ENCODE results near the gene SLC25A24.
"Not testable (repeated sequence)": the region's sequence is repeated elsewhere in the genome, so short reads cannot be mapped to it uniquely, and the experiment has no call there.

Gene SLC25A24

GRCh38 chr1:108199201-108199691 lies 897 bp downstream of the SLC25A24 start:
- DNase-seq (ENCODE audit: extremely low read depth in 1 of 2, low read depth in 1 of 2) = no peak

GRCh38 chr1:108194051-108194450 lies 6.1 kb downstream of the SLC25A24 start:
- no peak for DNase-seq (ENCODE audit: extremely low read depth in 1 of 2, low read depth in 1 of 2)

GRCh38 chr1:108193333-108193732 lies 6.8 kb downstream of the SLC25A24 start:
- no peak for DNase-seq (ENCODE audit: extremely low read depth in 1 of 2, low read depth in 1 of 2)

- DNase-seq (ENCODE audit: extremely low read depth in 1 of 2, low read depth in 1 of 2) = no peak
Measured at GRCh38 chr1:108192581-108192980, 7.6 kb downstream of the SLC25A24 start.

- no peak for DNase-seq (ENCODE audit: extremely low read depth in 1 of 2, low read depth in 1 of 2)
Measured at GRCh38 chr1:108190686-108191416, 9.3 kb downstream of the SLC25A24 start.

- no peak for DNase-seq (ENCODE audit: extremely low read depth in 1 of 2, low read depth in 1 of 2)
Measured at GRCh38 chr1:108190001-108190634, 10.0 kb downstream of the SLC25A24 start.

GRCh38 chr1:108188801-108189200 lies 11.3 kb downstream of the SLC25A24 start:
- DNase-seq (ENCODE audit: extremely low read depth in 1 of 2, low read depth in 1 of 2) = no peak

GRCh38 chr1:108182959-108183700 lies 17.0 kb downstream of the SLC25A24 start:
- no peak for DNase-seq (ENCODE audit: extremely low read depth in 1 of 2, low read depth in 1 of 2)

GRCh38 chr1:108179018-108179417 lies 21.1 kb downstream of the SLC25A24 start:
- DNase-seq (ENCODE audit: extremely low read depth in 1 of 2, low read depth in 1 of 2) = no peak

- DNase-seq (ENCODE audit: extremely low read depth in 1 of 2, low read depth in 1 of 2) = not testable (repeated sequence)
Measured at GRCh38 chr1:108162409-108162808, 37.7 kb downstream of the SLC25A24 start.

- not testable (repeated sequence) for DNase-seq (ENCODE audit: extremely low read depth in 1 of 2, low read depth in 1 of 2)
Measured at GRCh38 chr1:108159951-108160350, 40.2 kb downstream of the SLC25A24 start.

GRCh38 chr1:108158893-108159453 lies 41.2 kb downstream of the SLC25A24 start:
- no peak for DNase-seq (ENCODE audit: extremely low read depth in 1 of 2, low read depth in 1 of 2)

GRCh38 chr1:108154314-108154713 lies 45.8 kb downstream of the SLC25A24 start:
- no peak for DNase-seq (ENCODE audit: extremely low read depth in 1 of 2, low read depth in 1 of 2)

- DNase-seq (ENCODE audit: extremely low read depth in 1 of 2, low read depth in 1 of 2) = no peak
Measured at GRCh38 chr1:108152782-108153222, 47.3 kb downstream of the SLC25A24 start.

- no peak for DNase-seq (ENCODE audit: extremely low read depth in 1 of 2, low read depth in 1 of 2)
Measured at GRCh38 chr1:108151548-108151947, 48.6 kb downstream of the SLC25A24 start.

GRCh38 chr1:108149796-108150467 lies 50.2 kb downstream of the SLC25A24 start:
- DNase-seq (ENCODE audit: extremely low read depth in 1 of 2, low read depth in 1 of 2) = no peak

GRCh38 chr1:108144569-108144968 lies 55.6 kb downstream of the SLC25A24 start:
- not testable (repeated sequence) for DNase-seq (ENCODE audit: extremely low read depth in 1 of 2, low read depth in 1 of 2)

- no peak for DNase-seq (ENCODE audit: extremely low read depth in 1 of 2, low read depth in 1 of 2)
Measured at GRCh38 chr1:108142773-108143394, 57.3 kb downstream of the SLC25A24 start.

GRCh38 chr1:108142258-108142657 lies 57.9 kb downstream of the SLC25A24 start:
- no peak for DNase-seq (ENCODE audit: extremely low read depth in 1 of 2, low read depth in 1 of 2)

- DNase-seq (ENCODE audit: extremely low read depth in 1 of 2, low read depth in 1 of 2) = no peak
Measured at GRCh38 chr1:108141621-108142020, 58.5 kb downstream of the SLC25A24 start.
